ENCODE results near the gene CCDC32.
A peak's percentile ranks its signal among the peaks of the same experiment; 100 is the strongest.

The CCDC32 gene

DNA sequence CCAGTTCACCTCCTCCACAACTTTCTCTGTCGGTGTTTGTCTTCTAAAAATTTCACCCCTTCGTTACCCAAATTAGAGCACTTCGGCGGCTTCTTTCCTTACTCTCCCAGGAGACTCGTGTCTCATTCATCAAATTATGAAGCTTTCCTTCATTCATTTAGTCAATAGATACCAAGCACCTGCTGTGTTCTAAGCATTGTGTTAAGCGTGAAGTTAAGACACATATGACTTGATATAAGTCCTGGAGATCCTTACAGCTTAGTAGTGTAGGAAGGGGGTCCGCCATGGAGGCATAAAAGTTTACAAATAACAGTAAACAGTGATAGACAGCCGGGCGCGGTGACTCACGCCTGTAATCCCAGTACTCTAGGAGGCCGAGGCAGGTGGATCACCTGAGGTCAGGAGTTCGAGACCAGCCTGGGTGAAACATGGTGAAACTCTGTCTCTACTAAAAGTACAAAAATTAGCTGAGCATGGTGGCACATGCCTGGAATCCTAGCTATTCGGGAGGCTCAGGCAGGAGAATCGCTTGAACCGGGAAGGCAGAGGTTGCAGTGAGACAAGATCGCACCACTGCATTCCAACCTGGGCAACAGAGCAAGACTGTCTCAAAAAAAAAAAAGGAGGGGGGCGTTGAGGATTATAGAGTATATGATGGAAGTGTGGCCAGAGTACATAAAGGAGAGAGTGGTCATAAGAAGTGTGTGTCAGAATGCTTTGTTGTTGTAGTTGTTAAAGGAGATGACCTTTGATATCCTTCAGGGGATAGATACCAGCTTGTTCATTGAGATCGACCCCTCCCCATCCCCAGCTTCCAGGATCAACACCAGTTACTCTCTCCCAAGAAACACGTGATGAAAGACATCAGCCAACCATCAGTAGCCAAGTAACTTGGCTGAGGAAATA is 744 bp upstream of the CCDC32 start:
- no peak for DNase-seq (ENCODE audit: low spot score)

GRCh38 chr15:40563426-40563825 is 1.4 kb downstream of the CCDC32 start:
- no peak for DNase-seq (ENCODE audit: low spot score)

GRCh38 chr15:40562691-40563090 is 2.2 kb downstream of the CCDC32 start:
- DNase-seq (ENCODE audit: low spot score): no peak

- DNase-seq (ENCODE audit: low spot score): peak; percentile 80
Measured at GRCh38 chr15:40558952-40559742, 5.7 kb downstream of the CCDC32 start.

DNA sequence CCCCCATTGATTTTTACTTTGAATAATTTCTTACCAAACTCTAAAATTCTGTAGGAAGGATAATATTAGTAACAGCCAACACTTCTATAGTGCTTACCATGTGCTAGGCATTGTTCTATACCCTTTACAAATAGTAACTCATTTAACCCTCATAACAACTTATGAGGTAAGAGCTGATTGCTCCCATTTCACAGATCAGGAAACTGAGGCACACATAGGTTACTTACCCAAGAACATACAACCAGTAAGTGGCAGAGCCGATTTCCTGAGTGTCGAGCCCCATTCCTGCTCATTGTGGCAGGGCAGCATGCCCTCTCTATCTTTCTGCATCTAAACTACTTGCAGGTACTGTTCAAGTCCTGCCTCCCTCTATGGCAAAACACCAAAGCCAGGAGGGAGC is 9.0 kb downstream of the CCDC32 start:
- no peak for DNase-seq (ENCODE audit: low spot score)

DNA sequence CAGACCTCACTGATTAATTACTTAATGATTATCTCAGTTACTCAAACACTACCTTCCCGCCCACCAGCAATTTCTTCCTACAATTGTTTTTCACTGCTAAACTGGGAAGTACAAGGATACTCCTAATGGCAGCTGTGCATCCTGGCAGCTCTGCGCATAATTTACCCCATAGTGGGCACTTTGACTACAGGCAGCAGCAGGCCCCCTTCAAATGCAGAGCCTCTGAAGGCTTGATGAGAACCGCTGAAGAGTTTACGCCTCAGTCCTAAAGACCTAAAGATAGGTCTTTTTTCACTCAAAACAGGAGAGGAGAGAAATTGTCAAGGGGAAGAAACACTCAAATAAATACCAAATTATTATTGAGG is 10.7 kb downstream of the CCDC32 start:
- no peak for DNase-seq (ENCODE audit: low spot score)

GRCh38 chr15:40550341-40551037 is 14.4 kb downstream of the CCDC32 start:
- DNase-seq (ENCODE audit: low spot score): no peak

DNA sequence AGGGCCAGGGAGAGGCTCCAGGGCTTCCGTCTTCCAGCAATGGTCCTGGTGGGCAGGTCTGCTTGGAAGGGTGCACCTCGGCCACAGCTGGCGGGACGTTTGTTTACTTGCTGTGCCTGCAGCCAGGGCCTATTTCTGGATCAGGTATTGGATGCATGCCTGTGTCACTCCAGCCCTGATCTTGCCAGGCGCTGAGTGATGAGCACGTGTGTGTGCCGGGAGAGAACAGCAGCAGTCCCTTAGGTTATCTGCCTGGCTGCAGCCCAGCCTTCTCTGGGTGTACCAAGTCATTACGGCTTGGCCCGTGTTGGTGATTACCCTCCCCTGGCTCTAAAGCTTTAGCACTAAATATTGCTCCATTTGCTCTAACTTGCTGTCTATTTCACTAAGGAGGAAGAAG is 14.9 kb downstream of the CCDC32 start:
- DNase-seq (ENCODE audit: low spot score): peak; percentile 69

GRCh38 chr15:40548610-40549009 is 16.2 kb downstream of the CCDC32 start:
- no peak for DNase-seq (ENCODE audit: low spot score)

DNA sequence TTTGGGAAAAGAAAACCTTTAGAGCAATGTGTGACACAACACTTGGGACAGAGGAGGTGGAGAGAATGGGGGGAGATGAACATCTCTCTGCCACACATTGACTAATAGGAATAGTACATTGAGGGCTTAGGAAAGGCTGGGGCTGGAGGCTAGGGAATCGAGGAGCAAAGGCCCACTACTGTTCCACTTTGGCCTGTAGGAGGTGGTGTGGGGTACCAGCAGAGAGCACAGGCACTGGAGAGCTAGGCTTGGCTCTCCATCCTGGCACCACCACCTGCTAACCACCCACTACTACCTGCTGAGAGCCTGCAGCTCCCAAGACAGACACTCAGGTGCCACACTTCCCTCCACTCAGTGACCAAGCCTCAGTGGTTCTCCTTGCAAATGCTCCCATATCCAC is 19.4 kb downstream of the CCDC32 start:
- DNase-seq (ENCODE audit: low spot score): no peak

DNA sequence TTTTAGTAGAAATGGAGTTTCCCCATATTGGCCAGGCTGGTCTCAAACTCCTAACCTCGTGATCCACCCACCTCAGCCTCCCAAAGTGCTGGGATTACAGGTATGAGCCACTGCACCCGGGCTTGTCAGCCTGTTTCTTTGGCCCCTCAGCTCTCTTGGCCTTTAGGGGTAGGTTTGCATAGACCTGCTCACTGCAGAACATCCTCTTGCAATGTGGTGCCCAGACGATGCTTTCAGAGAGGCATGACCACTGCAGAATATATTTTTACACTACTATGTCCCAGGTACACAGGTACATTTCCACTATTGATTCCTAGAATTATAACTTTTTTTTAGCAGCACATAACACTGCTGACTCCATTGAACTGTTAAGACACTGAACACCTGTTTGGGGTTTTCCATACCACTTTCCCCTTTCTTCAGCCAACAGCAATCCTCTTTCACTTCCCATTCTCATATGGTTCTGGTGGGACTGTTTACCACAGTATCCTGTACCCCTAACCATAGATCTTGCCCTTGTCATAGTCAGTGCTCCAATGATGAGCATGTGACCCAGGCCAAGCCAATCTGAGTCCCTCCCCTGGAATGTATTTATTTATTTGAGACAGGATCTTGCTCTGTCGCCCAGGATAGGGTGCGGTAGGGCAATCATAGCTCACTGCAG is 21.1 kb downstream of the CCDC32 start:
- no peak for DNase-seq (ENCODE audit: low spot score)

GRCh38 chr15:40543082-40543481 is 21.8 kb downstream of the CCDC32 start:
- DNase-seq (ENCODE audit: low spot score): no peak

DNA sequence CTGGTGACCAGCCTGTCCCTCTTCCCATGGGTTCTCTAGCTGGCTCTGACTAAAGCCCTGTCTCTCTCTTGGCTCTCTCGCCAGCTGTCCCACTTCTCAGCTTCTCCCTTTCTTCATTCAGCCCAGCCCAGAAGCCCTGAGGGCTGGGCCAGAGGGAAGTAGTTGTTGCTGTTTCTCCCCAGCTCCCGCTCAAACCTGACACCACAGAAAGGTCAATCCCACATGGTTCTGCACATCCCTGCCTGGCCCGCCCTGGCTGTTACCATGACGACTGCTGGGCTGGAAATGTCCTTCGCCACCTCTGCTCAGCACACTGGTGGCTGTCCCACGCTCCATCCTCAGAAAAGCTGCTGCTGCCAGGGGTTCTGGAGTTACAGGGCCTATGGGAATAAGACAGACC is 25.9 kb downstream of the CCDC32 start:
- no peak for DNase-seq (ENCODE audit: low spot score)

DNA sequence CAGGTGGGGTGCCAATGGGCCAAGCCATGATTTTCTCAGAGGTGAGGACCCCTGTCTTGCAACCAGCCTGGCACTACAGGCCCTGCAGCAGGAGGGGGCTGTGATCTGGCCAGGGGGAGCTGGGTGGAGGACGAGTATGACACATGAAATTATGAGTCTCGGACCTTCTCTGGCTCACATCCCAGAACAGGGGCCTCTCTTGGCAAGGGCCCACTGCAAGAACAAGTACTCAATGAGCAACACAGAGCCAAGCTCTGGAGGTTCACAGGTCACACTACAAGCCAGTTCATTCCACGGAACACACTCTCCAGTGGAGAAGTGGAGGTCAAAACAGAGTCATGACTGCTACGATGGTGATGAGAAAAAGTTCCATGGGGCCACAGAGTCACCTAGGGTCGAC is 28.3 kb downstream of the CCDC32 start:
- DNase-seq (ENCODE audit: low spot score): no peak

- no peak for DNase-seq (ENCODE audit: low spot score)
Measured at GRCh38 chr15:40534371-40534770, 30.5 kb downstream of the CCDC32 start.

- no peak for DNase-seq (ENCODE audit: low spot score)
Measured at GRCh38 chr15:40533763-40534364, 31.0 kb downstream of the CCDC32 start.

GRCh38 chr15:40528801-40529200 is 36.0 kb downstream of the CCDC32 start:
- DNase-seq (ENCODE audit: low spot score): no peak

- DNase-seq (ENCODE audit: low spot score): no peak
Measured at GRCh38 chr15:40525855-40526254, 39.0 kb downstream of the CCDC32 start.

GRCh38 chr15:40523611-40524010 is 41.2 kb downstream of the CCDC32 start:
- DNase-seq (ENCODE audit: low spot score): no peak

- no peak for DNase-seq (ENCODE audit: low spot score)
Measured at GRCh38 chr15:40516322-40516721, 48.5 kb downstream of the CCDC32 start.

DNA sequence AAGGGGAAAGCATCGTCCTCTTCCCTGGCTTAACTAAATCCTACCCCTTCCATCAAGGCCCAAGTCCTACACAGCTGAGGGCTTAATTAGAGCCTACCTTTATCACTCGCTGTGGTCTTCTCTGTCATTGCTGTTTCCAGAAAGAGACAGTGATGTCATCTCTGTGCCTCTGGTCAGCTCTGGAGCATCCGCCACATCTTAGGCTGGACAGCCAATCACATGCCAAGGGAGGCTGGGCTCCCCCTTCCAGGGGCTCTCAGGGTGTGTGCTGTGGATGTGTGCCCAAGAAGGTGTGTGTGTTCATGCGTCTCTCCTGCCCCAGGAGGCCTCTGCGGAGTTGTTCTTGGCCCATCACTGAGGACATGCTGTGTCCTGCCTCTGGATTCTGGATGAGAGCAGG is 51.2 kb downstream of the CCDC32 start:
- no peak for DNase-seq (ENCODE audit: low spot score)

DNA sequence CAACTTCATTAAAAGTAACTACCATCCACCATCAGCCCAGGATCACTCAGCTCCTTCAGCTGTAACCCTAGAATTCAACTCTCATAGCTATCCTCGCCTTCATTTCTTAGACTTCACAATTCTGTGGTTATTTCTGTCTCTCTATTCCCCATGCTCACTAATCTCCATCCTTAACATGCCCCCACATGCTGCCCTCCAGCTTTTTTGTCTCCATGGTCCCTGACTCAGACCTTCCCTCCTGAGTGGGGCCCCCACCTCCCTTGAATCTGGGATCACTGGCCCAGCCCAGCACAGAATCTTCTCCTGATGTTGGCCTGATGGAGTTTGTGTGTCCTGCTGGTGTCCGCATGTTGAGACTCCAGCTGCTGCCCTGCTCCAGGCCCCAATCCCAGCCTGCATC is 52.4 kb downstream of the CCDC32 start:
- DNase-seq (ENCODE audit: low spot score): no peak
